ENCODE data around the gene DHODH. TPM values are rescaled to one million over a fixed set of nuclear protein-coding genes. Genes with fewer than 3 reads are reported as not detected.

The DHODH gene
- total and polyA plus RNA-seq, 2 donors from 2014 or later: 8.9 to 10.7 TPM

DNA sequence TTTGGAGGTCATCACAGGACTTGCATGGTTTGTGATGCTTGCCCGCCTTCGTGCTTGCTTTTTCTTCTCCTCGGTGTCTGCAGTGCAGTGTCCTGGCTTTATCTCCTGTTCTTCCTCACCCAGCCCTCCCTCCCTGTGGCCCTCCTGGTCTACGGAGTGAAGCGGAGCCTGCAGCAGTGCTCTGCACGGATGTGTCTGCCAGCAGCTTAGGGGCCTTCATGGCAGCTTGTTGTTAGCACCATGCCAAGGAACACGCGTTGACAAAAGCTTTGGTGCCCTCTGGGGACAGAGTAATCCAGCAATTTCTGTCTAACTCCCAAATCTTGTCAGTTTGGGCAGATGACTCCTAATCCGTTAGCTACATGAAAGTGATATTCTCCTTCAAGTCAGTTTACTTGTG is 9.9 kb downstream of the DHODH start:
- Histone ChIP-seq H3K36me3 (ENCODE audit: control insufficient read depth in 2 of 3, insufficient read depth in 3 of 3, low read length in 3 of 3) (peaks cover 0 to 6% (median 2%) of the 10 kb centered on the region in 3 donors), H3K4me1 (ENCODE audit: control insufficient read depth in 2 of 3, insufficient read depth in 2 of 3, low read depth in 1 of 3, low read length in 3 of 3) (peaks cover 0 to 14% (median 8%) of the 10 kb centered on the region in 3 donors), H3K27ac (ENCODE audit: low read depth in 2 of 2, low read length in 2 of 2) (no peak overlapping the region), H3K9ac (ENCODE audit: low read length in 3 of 3) (no peak overlapping the region), H3K4me3 (ENCODE audit: low read length in 3 of 3) (no peak overlapping the region), H3K27me3 (ENCODE audit: control insufficient read depth, insufficient read depth, low read length) (no peaks in the 10 kb centered on the region), H3K9me3 (ENCODE audit: control insufficient read depth in 2 of 3, insufficient read depth in 1 of 3, low read length in 3 of 3) (no peaks in the 10 kb centered on the region)
- FAIRE-seq: no peak
- no peak for TF ChIP-seq CTCF (IDR thresholded peaks at IDR 0.05; ENCODE audit: borderline replicate concordance, extremely low read depth, insufficient read depth)
- intact Hi-C loops (cut with DNase I): no loop called here
- no peak for DNase-seq

GRCh38 chr16:72021043-72021442 is 12.5 kb downstream of the DHODH start:
- intact Hi-C loops (cut with DNase I): no loop called here
- Histone ChIP-seq H3K9ac (ENCODE audit: low read length in 3 of 3) (no peak overlapping the region), H3K4me1 (ENCODE audit: control insufficient read depth in 2 of 3, insufficient read depth in 2 of 3, low read depth in 1 of 3, low read length in 3 of 3) (peaks cover 0 to 7% (median 4%) of the 10 kb centered on the region in 3 donors), H3K9me3 (ENCODE audit: control insufficient read depth in 2 of 3, insufficient read depth in 1 of 3, low read length in 3 of 3) (no peaks in the 10 kb centered on the region), H3K36me3 (ENCODE audit: control insufficient read depth in 2 of 3, insufficient read depth in 3 of 3, low read length in 3 of 3) (peaks cover 0 to 6% (median 4%) of the 10 kb centered on the region in 3 donors), H3K27me3 (ENCODE audit: control insufficient read depth, insufficient read depth, low read length) (no peaks in the 10 kb centered on the region), H3K27ac (ENCODE audit: low read depth in 2 of 2, low read length in 2 of 2) (no peak overlapping the region), H3K4me3 (ENCODE audit: low read length in 3 of 3) (no peak overlapping the region)
- FAIRE-seq (no peak), DNase-seq (peak in 1 of 5 donors; percentile 52)
- TF ChIP-seq CTCF (IDR thresholded peaks at IDR 0.05; ENCODE audit: borderline replicate concordance, extremely low read depth, insufficient read depth): no peak

DNA sequence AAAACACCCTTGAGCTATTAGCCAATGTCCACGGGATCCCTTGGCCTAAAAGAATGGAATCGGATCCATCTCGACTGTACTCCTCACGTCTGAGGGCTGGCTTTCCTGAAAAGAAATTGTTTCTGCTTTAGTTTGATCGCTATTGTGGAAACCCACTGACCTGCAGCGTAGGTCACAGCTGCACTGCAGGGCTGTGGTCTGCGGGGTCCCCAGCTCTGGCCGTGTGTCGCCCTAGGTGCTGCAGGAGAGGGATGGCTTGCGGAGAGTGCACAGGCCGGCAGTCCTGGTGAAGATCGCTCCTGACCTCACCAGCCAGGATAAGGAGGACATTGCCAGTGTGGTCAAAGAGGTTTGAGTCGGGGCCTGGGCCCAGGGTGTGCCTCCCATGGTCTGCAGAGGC is 13.6 kb downstream of the DHODH start:
- Histone ChIP-seq H3K9me3 (ENCODE audit: control insufficient read depth in 2 of 3, insufficient read depth in 1 of 3, low read length in 3 of 3) (no peaks in the 10 kb centered on the region), H3K4me1 (ENCODE audit: control insufficient read depth in 2 of 3, insufficient read depth in 2 of 3, low read depth in 1 of 3, low read length in 3 of 3) (no peaks in the 10 kb centered on the region), H3K27ac (ENCODE audit: low read depth in 2 of 2, low read length in 2 of 2) (no peak overlapping the region), H3K36me3 (ENCODE audit: control insufficient read depth in 2 of 3, insufficient read depth in 3 of 3, low read length in 3 of 3) (peaks cover 0 to 4% (median 2%) of the 10 kb centered on the region in 3 donors), H3K27me3 (ENCODE audit: control insufficient read depth, insufficient read depth, low read length) (no peaks in the 10 kb centered on the region), H3K9ac (ENCODE audit: low read length in 3 of 3) (no peak overlapping the region), H3K4me3 (ENCODE audit: low read length in 3 of 3) (no peak overlapping the region)
- FAIRE-seq (no peak), DNase-seq (no peak)
- intact Hi-C loops (cut with DNase I): no loop called here
- TF ChIP-seq CTCF (IDR thresholded peaks at IDR 0.05; ENCODE audit: borderline replicate concordance, extremely low read depth, insufficient read depth): no peak

GRCh38 chr16:72023962-72024361 is 15.4 kb downstream of the DHODH start:
- Histone ChIP-seq H3K36me3 (ENCODE audit: control insufficient read depth in 2 of 3, insufficient read depth in 3 of 3, low read length in 3 of 3) (peaks cover 2 to 4% (median 4%) of the 10 kb centered on the region in 3 donors), H3K4me3 (ENCODE audit: low read length in 3 of 3) (no peak overlapping the region), H3K4me1 (ENCODE audit: control insufficient read depth in 2 of 3, insufficient read depth in 2 of 3, low read depth in 1 of 3, low read length in 3 of 3) (no peaks in the 10 kb centered on the region), H3K27ac (ENCODE audit: low read depth in 2 of 2, low read length in 2 of 2) (no peak overlapping the region), H3K9me3 (ENCODE audit: control insufficient read depth in 2 of 3, insufficient read depth in 1 of 3, low read length in 3 of 3) (no peaks in the 10 kb centered on the region), H3K27me3 (ENCODE audit: control insufficient read depth, insufficient read depth, low read length) (no peaks in the 10 kb centered on the region), H3K9ac (ENCODE audit: low read length in 3 of 3) (no peak overlapping the region)
- no peak for TF ChIP-seq CTCF (IDR thresholded peaks at IDR 0.05; ENCODE audit: borderline replicate concordance, extremely low read depth, insufficient read depth)
- no peak for FAIRE-seq
- intact Hi-C loops (cut with DNase I): no loop called here
- no peak for DNase-seq

Measured in kidney (tissue), 14 donors.